ENCODE measurements around the gene RNH1. TPM values are rescaled to one million over a fixed set of nuclear protein-coding genes. Genes with fewer than 3 reads are reported as not detected.

RNH1 gene
- total and polyA plus RNA-seq, 2 of the 8 experiments (the other 6 are each of a cell fraction or from before 2014, with no cell fraction given) = 48.7 to 49.8 TPM

GRCh38 chr11:469684-470560 lies 37.1 kb downstream of the RNH1 start:
- 0 out of 2 replicates have a peak, but pooled peaks cover 1% of the 10 kb centered on the region for H3K23me2 ChIP-seq (ENCODE audit: low read depth, low read length)
- H3K79me1 ChIP-seq (ENCODE audit: low read depth, low read length) = peaks cover 7% of the 10 kb centered on the region; the same call in 1 of the 2 replicates
- 91% methylated on average over 28 of the region's 28 CpGs; no CpG with 5 or more reads in 1 of the 2 experiments for WGBS, 2 experiments (ENCODE audit: extremely low coverage in 1 of 2, insufficient coverage in 1 of 2, insufficient read length in 1 of 2, insufficient replicate concordance in 2 of 2, low coverage in 1 of 2, low lambda C conversion rate in 2 of 2, missing lambda C conversion rate in 1 of 2)
- no peak overlapping the region for H3K23ac ChIP-seq (ENCODE audit: insufficient read length)
- no peak for FAIRE-seq
- peaks cover 0 to 3% (median 1%) of the 10 kb centered on the region in 4 experiments; a peak in 4 of 8 replicates for H3K36me3 ChIP-seq (ENCODE audit: control insufficient read depth in 2 of 4, insufficient read depth in 4 of 4, low read length in 3 of 4)
- no peak overlapping the region for H3K56ac ChIP-seq (replicated peaks; ENCODE audit: insufficient read length, low read depth, low read length)
- H4K8ac ChIP-seq (ENCODE audit: extremely low read depth, insufficient read depth, low read length) = peak overlapping the region; percentile 83
- H3K4me3 ChIP-seq (ENCODE audit: extremely low read depth in 1 of 4, insufficient read depth in 2 of 4, low read depth in 3 of 4, low read length in 4 of 4) = no peak overlapping the region
- H2AFZ ChIP-seq (ENCODE audit: low read length) = no peak overlapping the region
- peak overlapping the region; percentile 96 for H3K18ac ChIP-seq (ENCODE audit: extremely low read depth, low read length)
- peak overlapping the region; percentile 77 for H3K27ac ChIP-seq (ENCODE audit: low read depth, low read length)
- no peaks in the 10 kb centered on the region for H3K27me3 ChIP-seq (replicated peaks in 1 of 4; ENCODE audit: control insufficient read depth in 3 of 4, extremely low read depth in 1 of 4, insufficient read depth in 3 of 4, low read length in 3 of 4)
- no peak overlapping the region for H2BK15ac ChIP-seq (ENCODE audit: low read length)
- H3K79me2 ChIP-seq (ENCODE audit: control insufficient read depth in 1 of 2, insufficient read depth in 2 of 2, low read length in 2 of 2) = peaks cover 2 to 30% of the 10 kb centered on the region in 2 experiments
- no peak for TF ChIP-seq HDAC2 (IDR thresholded peaks at IDR 0.05; ENCODE audit: borderline replicate concordance in 1 of 2, low read depth in 2 of 2, low read length in 2 of 2)
- no peak for TF ChIP-seq RFX5 (IDR thresholded peaks at IDR 0.05; ENCODE audit: borderline replicate concordance, low read depth, low read length)
- no peak for TF ChIP-seq NRF1 (IDR thresholded peaks at IDR 0.05; ENCODE audit: low read depth, low read length)
- no peak for TF ChIP-seq ATF2 (IDR thresholded peaks at IDR 0.05; ENCODE audit: low read length)
- TF ChIP-seq PHF8 (conservative IDR thresholded peaks at IDR 0.05; ENCODE audit: low read depth, low read length) = no peak
- no peak for TF ChIP-seq SIX5 (IDR thresholded peaks at IDR 0.05; ENCODE audit: low read depth, low read length)
- TF ChIP-seq SP2 (IDR thresholded peaks at IDR 0.05; ENCODE audit: low read length) = no peak
- TF ChIP-seq SP4 (IDR thresholded peaks at IDR 0.05; ENCODE audit: low read length) = no peak
- TF ChIP-seq CHD1 (IDR thresholded peaks at IDR 0.05; ENCODE audit: low read depth, low read length) = no peak
- peak overlapping the region; percentile 90 for H2BK5ac ChIP-seq (ENCODE audit: low read depth, low read length)
- peak overlapping the region; percentile 26 for H4K5ac ChIP-seq (ENCODE audit: insufficient read length, low read depth, low read length)
- DNase-seq (ENCODE audit: low read depth in 1 of 2, low spot score in 2 of 2) = no peak
- ChIA-PET CTCF (ENCODE audit: partially characterized antibody) (interaction anchor here (0.8 to 1.2 kb wide), 5 partner anchors 21 to 32 kb away, joined by 3 to 8 read pairs (median 3); partner anchors contain the start of gene ANO9), POLR2A (ENCODE audit: partially characterized antibody) (interaction anchor here (0.5 to 1.2 kb wide), 4 partner anchors 9 to 57 kb away, joined by 3 to 4 read pairs (median 3); no protein-coding TSS in a partner anchor)
- no peak overlapping the region for H2BK120ac ChIP-seq (replicated peaks; ENCODE audit: low read depth, low read length)
- no peaks in the 10 kb centered on the region for H3K9me3 ChIP-seq (ENCODE audit: insufficient read depth in 2 of 2, low read depth in 1 of 2, low read length in 1 of 2)
- peaks cover 0 to 6% of the 10 kb centered on the region in 2 experiments for H4K20me1 ChIP-seq (replicated peaks in 1 of 2; ENCODE audit: control insufficient read depth in 1 of 2, insufficient read depth in 2 of 2, low read length in 2 of 2)
- peak overlapping the region; percentile 50; the same call in 1 of the 2 replicates for H2BK12ac ChIP-seq (ENCODE audit: low read depth, low read length)
- H3K9ac ChIP-seq (replicated peaks in 1 of 4; ENCODE audit: extremely low read depth in 1 of 4, low read depth in 3 of 4, low read length in 3 of 4) = peak overlapping the region in 1 of 4 experiments; percentile 46; a peak in 2 of 7 replicates
- no peak overlapping the region; the same call in 1 of the 2 replicates for H2BK20ac ChIP-seq (ENCODE audit: low read length)
- 0 out of 2 replicates have a peak overlapping the region, but pooled peaks have one; percentile 26 for H2AK5ac ChIP-seq (ENCODE audit: low read depth, low read length)
- peak overlapping the region in 1 of 2 experiments; percentile 51; a peak in 1 of 4 replicates for H3K4me2 ChIP-seq (ENCODE audit: insufficient read depth in 1 of 2, low read depth in 2 of 2, low read length in 2 of 2)
- peak overlapping the region; percentile 16 for H3K4ac ChIP-seq (replicated peaks; ENCODE audit: insufficient read length, low read depth, low read length)
- peaks cover 0 to 12% (median 5%) of the 10 kb centered on the region in 4 experiments; a peak in 6 of 7 replicates for H3K4me1 ChIP-seq (replicated peaks in 1 of 4; ENCODE audit: control insufficient read depth in 3 of 4, insufficient read depth in 4 of 4, low read length in 3 of 4)
- H3K14ac ChIP-seq (ENCODE audit: insufficient read length) = no peak overlapping the region
- H4K91ac ChIP-seq (replicated peaks; ENCODE audit: insufficient read length, low read length) = peak overlapping the region; percentile 44

All from H1 (cell line).